NCI-H2171 (cell line): ENCODE data around the gene TMEM143.
"Not testable (repeated sequence)": the region's sequence is repeated elsewhere in the genome, so short reads cannot be mapped to it uniquely, and the experiment has no call there.

Experiments used
- DNase-seq: peaks from one replicate; lab custom pipeline; 2025; lab: John Stamatoyannopoulos, UW

Gene TMEM143

DNA sequence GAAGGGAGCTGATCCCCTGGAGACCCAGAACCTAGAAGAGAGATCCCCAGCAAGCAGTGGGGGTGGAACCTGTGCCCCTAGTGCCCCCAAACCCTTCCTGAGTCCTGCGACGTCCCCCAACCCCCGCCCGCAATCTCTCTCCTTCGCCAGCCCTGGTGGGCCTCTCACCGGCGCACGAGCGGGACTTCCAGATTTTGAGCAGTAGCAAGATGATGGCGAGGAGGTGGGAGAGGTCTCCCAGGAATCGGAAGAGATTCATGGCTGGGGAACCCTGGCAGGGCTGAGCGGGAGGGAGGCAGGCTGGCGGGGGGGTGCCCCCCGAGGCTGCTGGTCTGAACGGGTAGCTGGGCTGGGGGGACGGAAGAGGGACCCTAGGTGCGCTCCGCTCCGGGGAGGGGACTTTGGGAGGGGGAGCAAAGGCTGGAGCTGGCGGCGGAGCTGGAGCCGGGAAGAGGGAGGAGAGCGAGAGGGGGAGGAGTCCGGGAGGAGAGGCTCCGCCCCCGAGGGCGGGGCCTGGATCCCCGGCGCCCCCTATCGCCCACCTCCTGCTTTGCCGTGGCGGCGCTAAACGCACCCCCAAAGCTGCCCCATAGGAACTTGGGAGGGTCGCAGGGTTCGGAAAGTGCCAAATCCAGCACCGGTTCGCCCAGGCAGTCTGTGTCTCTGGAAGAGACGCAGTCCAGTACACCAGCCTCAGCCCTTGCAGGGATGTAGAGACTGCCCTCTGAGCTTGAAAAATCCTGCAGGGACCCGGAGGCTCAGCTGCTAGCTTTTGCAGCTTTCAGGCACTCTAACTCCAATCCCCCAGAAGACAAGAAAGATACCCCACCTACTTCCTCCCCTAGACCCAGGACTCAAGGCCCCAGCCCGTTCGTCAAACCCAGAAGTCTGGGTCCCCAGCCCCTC lies 27.6 kb upstream of the TMEM143 start, which contains the start of gene KDELR1:
Gene KDELR1, minus strand, starts transcription at position 452 of the 906 bp plus-strand sequence. Its CDS starts 193 bp downstream, at position 259.
- peak; percentile 55 for DNase-seq

DNA sequence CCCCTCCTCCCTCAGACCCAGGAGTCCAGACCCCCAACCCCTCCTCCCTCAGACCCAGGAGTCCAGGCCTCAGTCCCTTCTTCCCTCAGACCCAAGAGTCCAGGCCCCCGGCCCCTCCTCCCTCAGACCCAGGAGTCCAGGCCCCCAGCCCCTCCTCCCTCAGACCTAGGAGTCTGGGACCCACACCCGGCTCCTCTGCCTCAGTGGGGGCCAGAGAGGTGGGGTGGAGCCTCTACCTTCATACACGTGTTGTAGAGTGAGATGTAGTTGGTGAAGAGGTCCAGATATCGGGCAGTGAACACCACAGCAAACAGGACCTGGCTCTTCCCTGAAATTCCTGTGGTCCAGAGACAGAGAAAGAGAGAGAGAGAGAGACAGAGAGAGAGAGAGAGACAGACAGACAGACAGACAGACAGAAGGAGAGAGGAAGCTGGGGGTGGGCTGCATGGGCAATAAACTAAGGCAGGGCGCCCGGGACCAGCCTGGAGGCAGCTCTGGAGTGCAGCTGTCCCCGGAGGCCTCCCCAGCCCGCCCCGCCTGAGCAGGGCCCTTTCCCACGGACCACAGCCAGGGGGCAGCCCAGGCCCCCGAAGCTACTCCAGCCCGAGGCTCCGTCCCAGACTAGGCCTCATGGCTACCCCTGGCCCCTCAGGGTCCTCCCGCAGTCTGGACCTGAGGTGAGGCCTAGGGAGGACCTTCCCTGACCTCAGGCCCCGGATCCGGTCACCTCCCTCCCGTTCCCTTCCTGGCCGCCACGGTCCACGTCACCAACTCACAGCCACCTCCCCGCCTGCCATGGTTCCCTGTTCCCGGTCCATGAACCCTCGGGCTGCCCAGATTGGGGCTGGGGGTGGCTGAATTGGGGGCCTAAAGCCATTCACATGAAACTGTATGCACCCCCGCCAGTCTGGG lies 26.7 kb upstream of the TMEM143 start:
- peak; percentile 52 for DNase-seq

DNA sequence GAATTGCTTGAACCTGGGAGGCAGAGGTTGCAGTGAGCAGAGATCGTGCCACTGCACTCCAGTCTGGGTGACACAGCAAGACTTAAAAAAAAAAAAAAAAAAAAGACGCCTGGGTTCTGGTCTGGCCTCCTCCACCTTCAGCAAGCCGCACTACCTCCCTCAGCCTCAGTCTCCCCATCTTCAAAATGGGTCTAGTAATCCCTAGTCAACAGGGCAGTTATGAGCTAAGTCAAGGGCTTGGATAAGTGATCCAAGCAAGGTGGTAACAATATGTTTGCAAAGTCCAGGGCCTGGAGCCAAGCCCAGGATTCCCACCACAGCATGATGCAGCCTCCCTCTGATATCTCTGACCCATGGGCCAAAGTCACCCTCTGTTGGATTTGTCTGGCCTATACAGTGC lies 23.2 kb upstream of the TMEM143 start:
- no peak for DNase-seq

DNA sequence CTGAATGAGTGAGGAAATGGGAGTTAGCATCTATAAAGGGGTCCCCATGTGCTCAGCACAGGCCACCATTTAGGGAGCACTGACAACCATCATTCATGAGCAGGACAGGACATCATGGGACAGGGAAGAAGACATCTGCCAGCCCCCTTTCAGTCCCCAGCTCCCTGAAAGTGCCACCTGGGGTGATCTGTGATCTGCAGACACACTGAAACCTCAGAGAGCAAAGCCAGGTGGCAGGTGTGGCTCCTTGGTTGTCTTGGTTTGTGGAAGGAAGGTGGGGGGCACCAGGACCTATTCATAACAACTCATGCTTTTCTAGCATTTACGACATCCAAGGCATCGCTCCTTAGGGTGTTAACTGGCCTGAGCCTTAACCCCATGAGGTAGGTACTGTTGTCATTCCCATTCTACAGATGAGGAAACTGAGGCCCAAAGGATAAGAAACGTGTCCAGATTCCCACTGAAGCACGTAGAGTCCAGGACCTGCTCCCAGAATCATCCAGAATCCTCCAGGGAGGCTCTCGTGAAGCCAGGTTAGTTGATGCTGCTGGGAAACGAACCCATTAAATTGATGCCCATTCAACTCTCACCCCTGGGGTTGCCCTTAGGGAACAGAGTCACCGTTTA lies 21.8 kb upstream of the TMEM143 start:
- DNase-seq, result no peak

DNA sequence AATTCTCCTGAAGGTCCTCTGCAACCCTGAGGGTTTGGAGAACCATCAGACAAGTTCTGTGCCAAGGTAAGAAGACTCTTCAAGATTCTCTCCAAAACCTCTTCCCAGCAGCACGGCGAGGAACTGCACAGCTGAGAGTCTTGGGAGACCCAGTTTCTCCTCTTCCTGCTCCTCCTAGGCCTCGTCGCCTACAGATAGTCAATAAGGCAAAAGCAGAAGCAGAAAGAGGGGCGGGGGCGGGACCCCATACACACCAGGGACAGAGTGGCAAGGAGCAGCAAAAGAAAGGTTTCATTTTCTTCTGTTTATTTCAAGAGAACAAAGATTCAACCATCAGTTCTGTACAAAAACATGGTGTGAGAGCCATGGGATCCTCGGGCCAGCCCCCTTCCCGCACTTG lies 18.5 kb upstream of the TMEM143 start:
- no peak for DNase-seq

DNA sequence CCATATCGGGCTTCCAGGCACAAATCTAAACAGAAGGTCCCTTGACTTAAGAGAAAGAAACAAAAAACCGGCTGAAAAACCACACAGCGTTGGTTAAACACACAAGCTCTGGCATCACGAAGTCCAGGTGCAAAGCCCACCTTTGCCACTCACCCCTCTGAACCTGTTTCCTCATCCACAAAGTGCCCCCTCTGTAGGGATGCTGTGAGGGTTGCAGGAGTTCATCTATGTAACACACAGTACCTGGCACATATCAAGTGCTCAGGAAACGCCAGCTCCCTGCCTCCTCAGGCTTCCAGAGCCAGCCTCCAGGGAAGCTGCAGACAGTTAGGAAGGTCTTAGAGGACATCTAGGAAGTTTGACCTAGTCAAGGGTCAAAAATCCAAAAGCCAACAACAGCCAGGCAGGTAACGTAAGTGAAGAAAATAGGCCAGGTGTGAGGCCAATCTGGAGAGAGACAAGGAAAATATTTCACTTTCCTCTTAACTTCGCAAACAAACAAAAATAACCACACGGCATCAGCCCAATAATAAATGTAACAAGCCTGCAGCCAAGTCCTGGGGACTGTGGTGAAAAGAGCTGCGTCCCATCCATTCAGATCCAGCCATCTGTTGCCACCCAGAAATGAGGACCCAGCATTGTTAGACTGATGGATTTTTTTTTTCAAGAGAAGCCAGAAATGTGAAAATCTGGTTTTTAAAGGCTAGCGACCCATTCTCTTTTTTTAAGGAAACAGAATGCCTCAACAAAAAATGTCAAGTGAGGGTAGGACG lies 17.6 kb upstream of the TMEM143 start:
- no peak for DNase-seq

DNA sequence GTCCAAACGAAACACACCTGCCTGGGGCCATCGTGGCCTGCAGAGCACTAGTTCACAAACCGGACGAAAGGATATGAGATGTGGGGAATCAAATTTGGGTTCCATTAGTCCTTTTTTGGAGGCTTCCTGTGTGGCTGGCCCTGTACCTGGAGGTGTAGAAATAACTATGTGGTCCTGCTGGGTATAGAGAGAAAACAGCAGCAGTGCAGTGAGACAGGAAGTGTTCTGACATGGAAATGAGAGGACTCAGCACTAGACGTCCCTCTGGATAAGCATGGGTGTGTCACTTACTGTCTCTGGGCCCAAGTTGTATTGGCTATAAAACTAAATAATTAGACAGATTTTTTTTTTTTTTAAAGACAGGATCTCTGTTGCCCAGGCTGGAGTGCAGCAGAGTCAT lies 15.3 kb upstream of the TMEM143 start:
- DNase-seq, result no peak

DNA sequence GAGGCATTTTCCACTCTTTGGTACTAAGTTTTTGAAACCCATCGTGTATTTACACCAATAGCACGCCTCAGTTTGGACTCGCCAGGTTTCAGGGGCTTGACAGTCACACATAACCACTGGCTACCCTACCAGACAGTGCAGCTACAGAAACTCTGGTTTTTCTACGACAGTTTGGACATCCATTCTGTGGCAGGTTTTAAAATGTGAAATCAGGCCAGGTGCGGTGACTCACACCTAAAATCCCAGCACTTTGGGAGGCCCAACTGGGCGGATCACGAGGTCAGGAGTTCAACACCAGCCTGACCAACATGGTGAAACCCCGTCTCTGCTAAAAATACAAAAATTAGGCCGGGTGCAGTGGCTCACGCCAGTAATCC lies 14.4 kb upstream of the TMEM143 start:
- DNase-seq, result no peak

DNA sequence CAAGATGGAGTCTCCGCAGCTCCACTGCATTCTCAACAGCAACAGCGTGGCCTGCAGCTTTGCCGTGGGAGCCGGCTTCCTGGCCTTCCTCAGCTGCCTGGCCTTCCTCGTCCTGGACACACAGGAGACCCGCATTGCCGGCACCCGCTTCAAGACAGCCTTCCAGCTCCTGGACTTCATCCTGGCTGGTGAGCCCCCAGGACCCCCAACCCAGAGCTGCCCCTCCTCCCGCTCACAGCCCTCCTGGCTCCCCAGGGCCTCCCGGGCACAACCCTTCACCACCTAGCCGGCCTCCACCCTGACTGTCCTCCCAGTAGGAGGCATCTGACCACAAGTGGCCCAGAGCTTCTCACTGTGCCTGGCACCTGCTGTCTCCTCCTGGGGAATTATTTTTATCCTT lies 9.8 kb upstream of the TMEM143 start:
- DNase-seq, result no peak

DNA sequence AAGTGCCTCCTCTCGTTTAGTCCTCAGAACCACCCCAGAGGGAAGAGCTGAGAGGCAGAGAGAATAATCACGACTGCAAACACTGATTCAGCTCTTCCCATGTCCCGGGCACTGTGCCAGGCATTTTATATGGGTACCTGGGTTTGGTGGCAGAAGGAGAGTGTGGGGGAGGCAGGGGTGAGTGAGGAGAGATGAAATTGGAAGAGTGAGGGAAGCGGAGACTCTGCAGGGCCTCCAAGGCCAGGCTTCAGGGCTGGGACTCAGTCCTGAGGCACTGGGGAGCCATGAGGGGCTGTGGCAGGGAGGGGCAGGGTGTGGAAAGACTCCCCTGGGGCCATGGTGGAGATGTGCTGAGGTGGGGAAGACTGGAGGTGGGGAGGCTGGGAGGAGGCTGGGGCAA lies 9.2 kb upstream of the TMEM143 start:
- peak; percentile 98 for DNase-seq

DNA sequence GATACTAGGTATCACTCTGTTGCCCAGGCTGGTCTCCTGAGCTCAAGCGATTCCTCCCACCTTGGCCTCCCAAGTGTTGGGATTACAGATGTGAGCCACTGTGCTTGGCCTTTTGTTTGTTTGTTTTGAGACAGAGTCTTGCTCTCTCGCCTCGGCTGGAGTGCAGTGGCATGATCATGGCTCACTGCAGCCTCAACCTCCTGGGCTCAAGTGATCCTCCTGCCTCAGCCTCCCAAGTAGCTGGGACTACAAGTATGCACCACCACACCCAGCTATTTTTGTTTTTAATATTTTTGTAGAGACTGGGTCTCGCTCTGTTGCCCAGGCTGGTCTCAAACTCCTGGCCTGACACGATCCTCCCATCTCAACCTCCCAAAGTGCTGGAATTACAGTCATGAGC lies 8.0 kb upstream of the TMEM143 start:
- not testable (repeated sequence) for DNase-seq

DNA sequence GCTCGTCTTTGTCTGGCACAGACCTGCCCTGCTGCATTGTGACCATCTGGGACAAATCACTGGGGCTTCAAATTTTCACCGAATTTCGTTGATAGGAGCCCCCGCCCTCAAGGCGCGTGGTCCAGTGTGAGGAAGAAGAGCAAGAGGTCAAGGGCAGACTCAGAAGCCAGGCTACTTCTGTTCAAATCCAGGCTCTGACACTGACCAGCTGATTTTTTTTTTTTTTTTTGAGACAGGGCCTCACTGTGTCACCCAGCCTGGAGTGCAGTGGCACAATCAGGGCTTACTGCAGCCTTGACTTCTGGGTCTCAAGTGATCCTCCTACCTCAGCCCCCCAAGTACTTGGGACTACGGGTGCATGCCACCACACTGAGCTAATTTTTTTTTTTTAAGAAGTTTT lies 7.6 kb upstream of the TMEM143 start:
- no peak for DNase-seq

DNA sequence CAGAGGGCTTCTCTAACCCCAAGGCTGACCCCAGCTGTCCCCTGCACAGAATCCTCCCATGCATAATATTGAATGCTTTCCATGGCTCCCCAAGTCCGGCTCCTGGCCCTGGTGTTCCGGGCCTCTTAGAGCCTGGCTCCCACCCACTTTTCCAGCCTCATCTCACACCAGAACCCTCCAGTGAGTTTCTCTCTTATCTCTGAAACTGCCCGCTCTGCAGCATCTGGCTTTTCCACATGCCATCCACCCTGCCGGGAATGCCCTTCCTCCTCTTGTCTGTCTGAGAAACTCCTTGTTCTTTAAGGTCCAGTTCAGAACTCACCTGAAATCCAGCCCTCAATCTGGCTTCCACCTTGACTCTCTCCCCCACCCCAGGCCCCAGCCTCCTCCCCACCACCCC lies 7.2 kb upstream of the TMEM143 start:
- no peak for DNase-seq

DNA sequence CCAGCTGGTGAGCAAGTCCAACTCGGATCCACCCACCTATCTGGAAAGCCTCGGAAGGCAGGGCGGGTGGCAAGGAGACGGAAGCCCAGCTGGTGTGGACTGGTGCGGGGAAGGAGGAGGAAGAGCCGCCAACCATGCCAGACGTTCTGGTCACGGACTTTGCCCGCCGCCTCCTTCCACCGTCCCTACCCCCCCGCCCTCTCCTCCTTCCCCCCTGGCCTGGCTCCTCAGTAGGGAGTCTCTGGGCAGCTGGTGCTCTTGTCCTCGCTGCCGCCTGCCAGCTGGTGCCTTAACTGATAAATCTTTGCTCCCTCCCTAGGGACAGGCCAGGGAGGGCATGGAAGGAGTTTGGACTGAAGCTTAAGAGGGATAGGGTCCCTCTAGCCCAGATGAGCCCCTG lies 5.2 kb upstream of the TMEM143 start:
- DNase-seq, result peak; percentile 81

DNA sequence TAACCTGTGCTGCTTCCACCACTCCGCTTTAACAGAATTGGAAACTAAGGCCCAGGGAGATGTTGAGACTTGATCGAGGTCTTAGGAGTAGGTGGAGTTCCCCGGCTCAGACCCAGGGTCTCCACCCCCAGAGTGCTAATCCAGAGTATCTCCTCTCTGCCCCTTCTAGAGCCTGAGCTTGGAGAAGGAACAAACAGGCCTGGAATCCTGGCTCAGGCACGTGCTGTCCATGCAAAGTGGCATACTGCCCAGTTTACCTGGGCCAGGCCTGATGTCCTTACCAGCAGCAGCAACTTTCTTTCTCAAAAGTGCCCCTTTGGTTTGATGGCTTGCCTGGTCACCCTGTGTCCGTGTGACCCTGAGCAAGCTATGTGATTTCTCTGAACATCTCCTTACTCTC lies 4.1 kb upstream of the TMEM143 start:
- no peak for DNase-seq

DNA sequence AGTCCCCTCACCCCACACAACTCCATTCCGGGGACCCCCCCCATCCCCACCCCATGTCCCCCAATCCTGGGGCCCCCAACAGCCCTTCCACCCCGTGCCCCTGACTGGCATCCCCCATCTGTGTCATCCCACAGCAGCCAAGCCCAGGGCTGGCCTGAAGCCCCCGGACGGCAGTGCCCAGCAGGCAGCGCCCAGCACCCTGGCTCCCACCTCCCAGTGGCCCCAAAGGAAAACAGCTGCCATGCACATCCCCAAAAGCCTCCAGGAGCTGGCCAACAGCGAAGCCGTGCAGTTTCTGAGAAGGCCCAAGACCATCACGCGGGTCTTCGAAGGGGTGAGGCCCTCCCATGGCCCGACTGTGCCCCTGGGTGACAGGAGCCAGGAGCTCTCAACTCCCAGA lies 1.9 kb upstream of the TMEM143 start:
- DNase-seq, result no peak

DNA sequence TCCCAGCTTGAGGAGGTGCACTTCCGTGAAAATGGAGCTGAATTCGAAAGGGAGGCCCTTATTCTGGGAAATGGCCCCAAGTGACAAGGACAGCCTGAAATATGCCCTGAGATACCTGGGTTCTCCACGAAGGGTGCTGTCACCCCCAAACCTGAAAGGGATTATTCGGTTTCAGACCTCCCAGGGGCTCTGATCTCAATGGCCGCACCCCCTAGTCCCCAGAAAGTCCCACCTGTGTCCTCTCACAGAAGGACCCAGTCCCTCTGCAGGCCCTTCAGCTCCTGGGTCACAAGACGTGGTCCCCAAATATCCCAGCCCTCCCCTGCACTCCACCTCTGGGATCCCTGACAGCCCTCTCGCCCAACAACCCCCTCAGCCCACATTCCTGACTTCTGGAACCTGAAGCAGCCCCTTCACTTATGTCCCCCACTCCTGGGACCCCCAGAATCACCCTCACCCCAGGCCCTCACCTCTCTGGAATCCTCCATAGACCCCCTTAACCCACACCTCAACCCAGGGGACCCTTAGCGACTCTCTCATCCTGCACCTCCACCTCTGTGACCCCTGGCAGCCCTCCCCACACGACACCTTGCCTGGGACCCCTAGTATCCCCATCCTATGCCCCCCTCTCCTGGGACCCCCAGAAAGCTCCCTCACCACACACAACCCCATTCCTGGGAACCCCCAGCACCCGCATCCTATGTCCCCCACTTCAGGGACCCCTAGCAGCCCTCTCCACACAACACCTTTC lies 1.0 kb upstream of the TMEM143 start:
- DNase-seq, result no peak

DNA sequence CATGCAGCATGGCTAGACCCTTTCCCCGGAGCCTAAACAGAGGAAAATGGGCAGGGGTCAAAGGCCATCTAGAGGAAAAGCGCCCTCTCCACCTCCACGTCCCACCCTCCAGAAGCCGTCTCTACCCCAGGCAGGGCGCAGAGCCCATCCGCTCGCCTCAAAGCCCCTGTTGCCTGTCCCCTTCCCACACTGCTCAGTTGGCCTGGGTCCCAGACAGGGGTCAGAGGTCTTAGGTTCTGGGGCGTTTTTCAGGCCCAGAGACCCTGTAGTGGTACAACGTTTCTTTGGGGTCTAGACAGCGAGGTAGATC lies 285 bp downstream of the TMEM143 start:
- DNase-seq, result no peak

DNA sequence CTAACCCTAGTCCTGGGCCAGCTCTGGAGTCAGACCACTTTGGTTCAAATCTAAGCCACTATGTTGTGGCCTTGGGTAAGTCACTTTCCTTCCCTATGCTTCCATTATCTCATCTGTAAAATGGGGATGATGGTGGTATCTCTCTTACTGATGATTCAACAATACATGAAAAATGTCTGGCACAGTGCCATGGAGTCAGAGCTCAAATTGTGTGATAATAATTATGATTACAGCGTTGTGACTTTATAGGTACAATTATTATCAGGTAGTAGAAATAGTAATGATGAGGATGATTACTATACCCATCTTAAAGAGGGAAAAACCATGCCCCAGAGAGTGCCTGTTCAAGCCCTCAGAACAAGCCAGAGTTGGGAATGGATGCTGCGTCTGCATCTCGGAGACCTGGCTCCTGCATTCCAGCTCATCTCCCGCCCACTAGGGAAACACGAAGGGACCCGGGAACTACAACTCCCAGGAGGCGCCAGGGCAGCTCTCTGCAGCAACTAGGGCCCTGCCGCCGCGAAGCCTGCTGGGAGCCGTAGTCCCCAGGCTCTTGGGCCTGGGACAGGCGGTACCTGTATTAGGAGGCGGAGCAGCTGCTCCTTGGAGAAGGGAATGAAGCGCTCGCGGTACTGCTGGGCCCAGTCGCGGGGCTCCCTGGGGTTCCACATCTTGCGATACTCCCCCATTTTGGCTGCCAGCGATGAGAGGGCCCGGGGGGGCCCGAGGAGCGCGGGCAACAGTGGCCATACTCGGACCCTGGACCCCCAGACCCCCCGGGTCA lies 832 bp downstream of the TMEM143 start:
- peak; percentile 98 for DNase-seq

DNA sequence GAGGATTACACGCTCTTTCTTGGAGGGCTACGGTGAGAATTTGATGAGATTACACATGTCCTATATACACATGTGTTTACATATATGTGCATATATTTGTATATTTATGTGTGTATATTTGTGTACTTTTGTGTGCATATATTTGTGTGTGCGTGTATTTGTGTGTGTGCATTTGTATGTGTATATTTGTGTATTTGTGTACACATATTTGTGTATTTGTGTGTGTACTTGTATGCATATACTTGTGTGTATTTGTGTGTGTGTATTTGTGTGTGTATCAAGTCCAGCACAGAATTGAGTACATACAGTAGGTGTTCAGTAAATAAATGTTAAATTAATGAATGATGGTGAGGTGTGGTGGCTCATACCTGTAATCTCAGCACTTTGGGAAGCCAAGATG lies 1.8 kb downstream of the TMEM143 start:
- DNase-seq, result no peak
